ENCODE results near the gene CCDC148.

Gene CCDC148

GRCh38 chr2:158184001-158184400 is 272.6 kb downstream of the CCDC148 start:
- H3K4me3 ChIP-seq (ENCODE audit: low read depth, low read length), result no peak overlapping the region

GRCh38 chr2:158182676-158183295 is 273.8 kb downstream of the CCDC148 start:
- no peak overlapping the region for H3K4me3 ChIP-seq (ENCODE audit: low read depth, low read length)

GRCh38 chr2:158181171-158181570 is 275.4 kb downstream of the CCDC148 start:
- no peak overlapping the region for H3K4me3 ChIP-seq (ENCODE audit: low read depth, low read length)

- no peak overlapping the region for H3K4me3 ChIP-seq (ENCODE audit: low read depth, low read length)
Measured at GRCh38 chr2:158179660-158180059, 276.9 kb downstream of the CCDC148 start.

- no peak overlapping the region for H3K4me3 ChIP-seq (ENCODE audit: low read depth, low read length)
Measured at GRCh38 chr2:158178646-158179045, 277.9 kb downstream of the CCDC148 start.

GRCh38 chr2:158174956-158175355 is 281.6 kb downstream of the CCDC148 start:
- no peak overlapping the region for H3K4me3 ChIP-seq (ENCODE audit: low read depth, low read length)

- no peak overlapping the region for H3K4me3 ChIP-seq (ENCODE audit: low read depth, low read length)
Measured at GRCh38 chr2:158174495-158174894, 282.1 kb downstream of the CCDC148 start.

- H3K4me3 ChIP-seq (ENCODE audit: low read depth, low read length), result no peak overlapping the region
Measured at GRCh38 chr2:158172719-158173118, 283.8 kb downstream of the CCDC148 start.

- no peak overlapping the region for H3K4me3 ChIP-seq (ENCODE audit: low read depth, low read length)
Measured at GRCh38 chr2:158154596-158154995, 302.0 kb downstream of the CCDC148 start.

GRCh38 chr2:158153270-158154015 is 303.1 kb downstream of the CCDC148 start:
- H3K4me3 ChIP-seq (ENCODE audit: low read depth, low read length), result no peak overlapping the region

GRCh38 chr2:158144914-158145625 is 311.5 kb downstream of the CCDC148 start:
- no peak overlapping the region for H3K4me3 ChIP-seq (ENCODE audit: low read depth, low read length)

- no peak overlapping the region for H3K4me3 ChIP-seq (ENCODE audit: low read depth, low read length)
Measured at GRCh38 chr2:158143703-158144360, 312.7 kb downstream of the CCDC148 start.

- no peak overlapping the region for H3K4me3 ChIP-seq (ENCODE audit: low read depth, low read length)
Measured at GRCh38 chr2:158142568-158143332, 313.8 kb downstream of the CCDC148 start.

GRCh38 chr2:158142165-158142564 is 314.4 kb downstream of the CCDC148 start:
- no peak overlapping the region for H3K4me3 ChIP-seq (ENCODE audit: low read depth, low read length)

- H3K4me3 ChIP-seq (ENCODE audit: low read depth, low read length), result no peak overlapping the region
Measured at GRCh38 chr2:158140201-158140600, 316.4 kb downstream of the CCDC148 start.

GRCh38 chr2:158138255-158138654 is 318.3 kb downstream of the CCDC148 start:
- H3K4me3 ChIP-seq (ENCODE audit: low read depth, low read length), result no peak overlapping the region

GRCh38 chr2:158135096-158135495 is 321.5 kb downstream of the CCDC148 start:
- H3K4me3 ChIP-seq (ENCODE audit: low read depth, low read length), result no peak overlapping the region

- no peak overlapping the region for H3K4me3 ChIP-seq (ENCODE audit: low read depth, low read length)
Measured at GRCh38 chr2:158134655-158135054, 321.9 kb downstream of the CCDC148 start.

- H3K4me3 ChIP-seq (ENCODE audit: low read depth, low read length), result no peak overlapping the region
Measured at GRCh38 chr2:158134055-158134454, 322.5 kb downstream of the CCDC148 start.

GRCh38 chr2:158131919-158132566 is 324.5 kb downstream of the CCDC148 start:
- no peak overlapping the region for H3K4me3 ChIP-seq (ENCODE audit: low read depth, low read length)

Data from iPS-11a (cell line).